Measurements from ENCODE around the gene SLC9C1.

SLC9C1 gene

GRCh38 chr3:112132975-112133448, 161.0 kb downstream of the SLC9C1 start, which contains the start of gene GCSAM:
TSS of gene GCSAM (minus strand) at chr3:112133248. CDS start at chr3:112133120, 128 bp downstream.
- peak in 27 of 56 donors; percentile 2 to 53 (median 13) for DNase-seq

- DNase-seq, result no peak
Measured at GRCh38 chr3:112132554-112132953, 161.5 kb downstream of the SLC9C1 start.

DNA sequence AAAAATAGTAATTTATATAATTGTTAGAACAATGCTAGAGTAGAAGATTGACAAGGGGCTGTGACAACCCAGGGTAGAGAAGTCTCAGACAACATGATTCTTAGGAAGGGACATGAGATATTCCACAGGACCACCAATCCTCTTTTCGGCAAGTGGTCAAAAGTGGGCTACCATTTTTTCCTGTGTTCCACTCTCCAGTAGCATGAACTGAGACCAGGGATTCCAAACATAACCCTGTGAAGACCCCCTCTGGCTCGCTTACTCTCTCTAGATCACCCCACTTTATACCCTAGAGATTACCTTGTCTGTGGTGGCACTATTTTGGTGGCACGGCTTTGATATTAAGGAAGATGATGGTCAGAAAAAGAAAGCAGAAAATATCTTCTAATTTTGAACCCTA, 161.9 kb downstream of the SLC9C1 start:
- no peak for DNase-seq

DNA sequence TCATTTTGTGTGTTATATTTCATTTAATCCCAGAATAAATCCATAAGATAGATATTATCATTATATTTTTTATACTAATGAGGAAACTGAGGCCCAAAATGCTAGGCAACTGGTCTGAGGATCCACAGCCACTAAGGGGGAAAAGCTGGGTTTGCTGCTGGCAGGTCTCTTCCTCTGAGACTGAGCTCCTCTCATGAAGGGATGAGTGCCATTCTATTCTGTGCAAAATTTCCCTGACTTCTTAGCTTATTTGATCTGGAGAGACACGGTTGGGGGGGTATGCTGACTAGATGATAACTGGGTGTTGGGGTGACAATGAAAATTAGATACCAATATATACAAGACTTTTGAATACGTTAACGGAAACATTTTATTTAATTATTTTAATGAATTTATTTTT, 162.9 kb downstream of the SLC9C1 start:
- no peak for DNase-seq

DNA sequence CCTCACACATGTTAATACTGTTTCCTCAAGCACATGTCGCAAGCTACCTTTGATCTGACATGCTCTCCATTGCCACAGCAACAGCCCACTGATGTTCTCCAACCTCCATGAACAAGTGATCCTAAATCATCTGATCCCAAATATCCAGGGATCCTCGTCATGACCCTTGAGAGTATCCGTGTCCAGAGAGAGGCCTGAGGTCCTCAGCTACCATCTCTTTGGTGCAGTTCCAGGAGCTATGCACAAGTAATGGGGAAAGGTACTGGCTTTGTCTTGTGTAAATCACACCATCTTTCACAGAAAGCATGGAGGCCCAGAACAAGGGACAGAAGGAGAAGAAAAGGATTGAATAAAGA, 163.4 kb downstream of the SLC9C1 start:
- DNase-seq, result no peak

DNA sequence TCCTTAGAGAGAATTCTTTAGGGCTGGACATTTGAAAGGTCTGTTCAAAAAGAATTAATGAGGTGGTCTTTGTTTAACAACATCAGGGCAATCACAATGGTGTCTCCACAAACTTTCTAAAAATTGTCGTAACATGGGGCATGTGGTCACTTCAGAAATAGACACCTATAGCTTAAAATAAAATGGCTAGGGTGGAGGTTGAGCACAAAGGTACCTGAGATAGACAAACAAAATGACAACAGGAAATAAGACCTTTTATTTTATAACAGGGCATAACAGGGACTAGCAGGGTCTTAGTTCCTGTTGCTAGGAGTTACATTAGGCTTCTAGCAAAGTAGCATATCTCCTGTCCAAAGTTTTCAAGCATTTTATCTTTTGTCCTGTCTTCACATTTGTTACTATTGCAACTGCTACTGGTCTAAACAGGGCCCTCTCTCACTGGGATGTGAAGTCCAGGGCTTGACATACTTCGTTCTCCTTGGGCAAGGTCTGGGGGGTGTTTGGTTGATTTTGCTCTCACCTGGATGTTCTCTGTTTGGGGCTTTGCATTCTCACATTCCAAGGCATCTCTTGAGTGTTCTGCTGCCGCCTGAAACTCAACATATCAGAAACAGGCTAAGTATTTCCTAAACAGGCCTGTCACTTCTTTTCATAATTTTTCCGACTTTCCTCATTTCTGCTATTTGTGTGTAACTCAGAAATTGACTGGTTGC, 163.9 kb downstream of the SLC9C1 start:
- DNase-seq, result no peak

- no peak for DNase-seq
Measured at GRCh38 chr3:112128843-112129727, 164.9 kb downstream of the SLC9C1 start.

- no peak for DNase-seq
Measured at GRCh38 chr3:112127522-112128494, 166.2 kb downstream of the SLC9C1 start.

- no peak for DNase-seq
Measured at GRCh38 chr3:112126511-112126911, 167.5 kb downstream of the SLC9C1 start.

- DNase-seq, result no peak
Measured at GRCh38 chr3:112124907-112125607, 169.0 kb downstream of the SLC9C1 start.

DNA sequence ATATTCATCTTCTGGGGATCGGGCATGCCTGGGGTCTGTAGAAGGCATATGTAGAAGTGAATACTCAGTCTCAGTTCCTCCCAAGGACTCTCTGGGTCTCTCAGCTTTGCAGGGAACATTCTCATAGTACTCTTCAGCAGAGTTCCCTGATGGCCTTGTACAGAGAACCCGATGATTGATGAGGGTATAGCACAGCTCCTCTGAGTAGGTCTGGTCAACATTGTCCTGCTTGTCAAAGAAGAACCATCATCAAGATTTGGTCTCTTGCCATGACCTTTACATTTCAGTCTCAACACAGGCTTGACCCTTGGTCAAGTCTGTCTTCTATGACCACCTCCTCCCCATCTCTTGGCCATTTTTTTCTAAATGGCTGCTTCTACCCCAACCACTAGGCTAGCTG, 170.5 kb downstream of the SLC9C1 start:
- DNase-seq, result no peak

DNA sequence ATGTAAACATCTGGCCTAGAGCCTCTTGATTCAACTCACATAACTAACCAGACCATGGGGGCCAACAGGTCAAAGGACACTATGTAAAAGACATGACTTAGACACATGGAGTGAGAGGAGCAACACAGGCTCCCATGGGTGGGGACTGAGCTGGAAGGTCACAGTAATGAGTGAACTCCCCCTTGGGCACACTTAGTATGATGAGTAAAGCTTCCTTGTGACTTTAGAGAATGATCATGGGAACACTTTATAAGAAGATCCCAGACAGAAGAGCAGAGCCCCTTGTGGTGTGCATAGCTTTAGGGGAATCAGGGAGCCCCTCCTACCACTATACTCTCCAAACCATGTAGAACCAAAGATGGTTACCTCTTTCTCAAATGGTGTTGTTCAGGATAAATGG, 171.1 kb downstream of the SLC9C1 start:
- no peak for DNase-seq

DNA sequence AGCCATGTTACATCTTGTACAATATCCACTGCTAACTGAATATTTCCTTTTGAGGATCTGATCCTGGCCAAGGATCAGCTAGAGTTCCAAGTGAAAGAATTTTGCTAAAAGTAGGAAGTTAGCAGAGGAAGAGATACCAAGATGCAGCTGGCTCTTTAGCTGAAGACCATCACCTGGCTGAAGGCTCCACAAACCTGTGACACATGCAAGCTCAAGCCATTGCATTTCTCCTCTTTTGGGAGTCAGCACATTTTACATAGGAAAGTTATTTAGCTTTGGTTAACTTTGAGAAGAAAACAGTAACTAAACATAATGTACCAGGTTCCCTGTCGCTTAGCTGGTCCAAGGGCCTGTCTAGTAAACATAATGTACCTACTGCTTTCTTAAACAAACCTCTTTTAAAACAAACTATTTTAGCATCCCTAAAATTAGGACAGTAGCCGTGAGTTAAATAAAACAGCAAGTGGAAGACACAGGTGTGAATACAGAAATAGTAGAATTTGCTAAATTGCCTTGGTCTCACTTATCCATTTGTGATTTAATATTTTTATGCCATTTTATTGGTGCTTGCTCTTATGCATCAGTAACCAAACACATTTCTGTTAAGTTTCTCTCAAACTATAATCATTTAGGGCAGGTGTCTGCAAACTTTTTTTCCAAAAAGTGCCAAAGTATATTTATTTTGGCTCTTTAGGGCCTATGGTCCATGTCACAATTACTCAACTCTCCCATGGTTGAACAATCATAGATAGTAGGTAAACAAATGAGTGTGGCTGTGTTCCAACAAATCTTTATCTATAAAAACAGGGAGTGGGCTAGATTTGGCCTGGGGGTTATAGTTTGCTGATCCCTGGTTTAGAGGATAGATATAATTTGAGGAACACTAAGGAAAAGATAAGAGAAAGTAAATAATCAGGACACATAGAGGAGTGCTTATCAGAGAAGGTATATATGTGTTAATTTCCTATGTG, 172.2 kb downstream of the SLC9C1 start:
- no peak for DNase-seq

- DNase-seq, result no peak
Measured at GRCh38 chr3:112119962-112120836, 173.8 kb downstream of the SLC9C1 start.

DNA sequence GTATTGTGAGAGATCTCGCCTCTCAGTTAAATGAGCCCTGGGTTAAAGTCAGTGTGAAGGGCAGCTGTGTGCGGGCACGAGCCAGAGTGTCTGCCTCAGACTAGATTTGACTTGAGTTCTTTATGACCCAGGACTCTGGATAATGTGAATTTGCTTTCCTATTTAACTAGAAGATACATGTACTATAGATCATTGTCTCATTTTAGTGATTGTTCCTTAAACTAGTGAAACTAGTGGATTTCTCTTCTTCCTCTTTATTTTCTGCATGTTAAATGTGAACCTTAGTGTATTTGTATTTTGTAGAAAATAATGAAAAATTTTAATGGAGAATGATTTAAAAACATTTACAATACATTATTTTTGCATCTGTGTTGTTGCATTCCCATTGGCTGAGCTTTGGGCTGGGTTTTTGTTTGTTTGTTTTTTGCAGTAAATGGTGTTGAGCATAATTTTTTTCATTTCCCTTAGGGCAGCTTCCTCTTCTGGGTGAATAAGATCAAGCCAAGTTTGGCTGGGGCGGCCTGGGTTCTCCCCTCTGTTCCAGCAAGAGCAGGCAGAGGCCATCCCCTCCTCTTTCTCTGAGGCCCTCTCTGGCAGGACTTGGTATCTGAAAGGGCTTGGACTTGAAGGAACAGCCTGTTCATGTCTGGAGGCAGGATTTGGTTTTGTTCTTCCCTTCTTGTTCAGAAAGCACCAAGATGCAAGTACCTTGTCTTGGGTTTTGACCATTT, 176.0 kb downstream of the SLC9C1 start:
- DNase-seq, result peak in 16 of 56 donors; percentile 1 to 42 (median 5)

GRCh38 chr3:112117415-112117814, 176.6 kb downstream of the SLC9C1 start:
- DNase-seq, result no peak

- no peak for DNase-seq
Measured at GRCh38 chr3:112116748-112117186, 177.2 kb downstream of the SLC9C1 start.

Data from nucleus accumbens (tissue), 56 donors.